Trophoblast cell (in vitro differentiated cells and primary cell): ENCODE data around the gene RNF19B.

ENCODE experiments used
- DNase-seq, 2 donors: peaks; one replicate each; pipeline ENCODE4 v3.0.0-alpha.2; 2016
- H2AFZ ChIP-seq: 2 replicates; pipeline ENCODE4 v1.6.1; 2013; ENCODE audit warnings: low read length, moderate library complexity, mild to moderate bottlenecking; ENCODE audit not compliant: insufficient read depth, poor library complexity
- H2AK5ac ChIP-seq: 2 replicates; pipeline ENCODE4 v1.6.1; 2013; ENCODE audit warnings: mild to moderate bottlenecking, low read length
- H2BK120ac ChIP-seq: 2 replicates; pipeline ENCODE4 v1.6.1; 2013; ENCODE audit warnings: low read length, mild to moderate bottlenecking, moderate library complexity; ENCODE audit not compliant: insufficient read depth, poor library complexity
- H2BK12ac ChIP-seq: 2 replicates; pipeline ENCODE4 v1.6.1; 2013; ENCODE audit warnings: mild to moderate bottlenecking, low read length, moderate library complexity
- H2BK5ac ChIP-seq: 2 replicates; pipeline ENCODE4 v1.6.1; 2013; ENCODE audit warnings: low read length, low read depth, moderate library complexity, mild to moderate bottlenecking; ENCODE audit not compliant: poor library complexity
- H3K14ac ChIP-seq: 2 replicates; pipeline ENCODE4 v1.6.1; 2013; ENCODE audit warnings: mild to moderate bottlenecking, low read length
- H3K18ac ChIP-seq: 2 replicates; pipeline ENCODE4 v1.6.1; 2013; ENCODE audit warnings: mild to moderate bottlenecking, low read length
- H3K23ac ChIP-seq: 2 replicates; pipeline ENCODE4 v1.6.1; 2013; ENCODE audit warnings: low read length
- H3K27ac ChIP-seq: 2 replicates; pipeline ENCODE4 v1.5.1; 2013; ENCODE audit warnings: low read depth, mild to moderate bottlenecking, inconsistent platforms, low read length, moderate library complexity
- H3K27me3 ChIP-seq: 2 replicates; pipeline ENCODE4 v1.6.1; 2013; ENCODE audit warnings: inconsistent platforms, mild to moderate bottlenecking, low read length, moderate library complexity; ENCODE audit not compliant: insufficient read depth
- H3K36me3 ChIP-seq, 2 experiments: 1 replicate in 1 of 2; 2 replicates in 1 of 2; pipeline ENCODE4 v1.6.1; 2013; ENCODE audit warnings: low read length in 2 of 2, mild to moderate bottlenecking in 2 of 2, moderate library complexity in 1 of 2; ENCODE audit not compliant: insufficient read depth in 2 of 2, control insufficient read depth in 1 of 2
- H3K4ac ChIP-seq: 2 replicates; pipeline ENCODE4 v1.6.1; 2013; ENCODE audit warnings: low read depth, mild to moderate bottlenecking, low read length, moderate library complexity
- H3K4me1 ChIP-seq, 2 experiments: 1 replicate in 1 of 2; 2 replicates in 1 of 2; pipeline ENCODE4 v1.6.1; 2013; ENCODE audit warnings: low read length in 2 of 2, mild to moderate bottlenecking in 2 of 2, moderate library complexity in 1 of 2; ENCODE audit not compliant: insufficient read depth in 2 of 2, control insufficient read depth in 1 of 2
- H3K4me2 ChIP-seq: 2 replicates; pipeline ENCODE4 v1.6.1; 2013; ENCODE audit warnings: inconsistent platforms, mild to moderate bottlenecking, low read length, moderate library complexity
- H3K4me3 ChIP-seq: 2 replicates; pipeline ENCODE4 v1.5.1; 2013; ENCODE audit warnings: mild to moderate bottlenecking, low read depth, low read length, inconsistent platforms
- H3K79me1 ChIP-seq: one replicate; pipeline ENCODE4 v1.6.1; 2013; ENCODE audit warnings: low read length
- H3K79me2 ChIP-seq: 2 replicates; pipeline ENCODE4 v1.6.1; 2013; ENCODE audit warnings: low read length, mild to moderate bottlenecking; ENCODE audit not compliant: control insufficient read depth, insufficient read depth, poor library complexity
- H3K9ac ChIP-seq: 2 replicates; pipeline ENCODE4 v1.6.1; 2013; ENCODE audit warnings: mild to moderate bottlenecking, low read length
- H3K9me3 ChIP-seq: 2 replicates; pipeline ENCODE4 v1.6.1; 2013; ENCODE audit warnings: low read depth, mild to moderate bottlenecking, control low read depth, inconsistent platforms, low read length; ENCODE audit not compliant: insufficient read depth
- H4K12ac ChIP-seq: 2 replicates; pipeline ENCODE4 v1.6.1; 2013; ENCODE audit warnings: low read depth, mild to moderate bottlenecking, low read length, moderate library complexity
- H4K8ac ChIP-seq: 2 replicates; pipeline ENCODE4 v1.6.1; 2013; ENCODE audit warnings: low read depth, mild to moderate bottlenecking, low read length, moderate library complexity
- H4K91ac ChIP-seq: one replicate; pipeline ENCODE4 v1.6.1; 2013; ENCODE audit warnings: low read depth, mild to moderate bottlenecking, low read length, moderate library complexity
- WGBS: extraction: QIAGEN DNeasy Blood & Tissue Kit; methylation state at CpG from one replicate; pipeline ENCODE4 v1.1.7; 2013; ENCODE audit warnings: missing lambda C conversion rate; ENCODE audit not compliant: insufficient read length, insufficient coverage; ENCODE audit errors: extremely low coverage; 5-methylcytosine and 5-hydroxymethylcytosine counted together

RNF19B gene

GRCh38 chr1:32893198-32894018 is 71.2 kb downstream of the RNF19B start:
- H3K4me2 ChIP-seq, result peak overlapping the region; percentile 72
- H4K91ac ChIP-seq, result peak overlapping the region; percentile 38
- H2AK5ac ChIP-seq, result peak overlapping the region; percentile 20
- no peak overlapping the region for H3K27ac ChIP-seq
- peak overlapping the region; percentile 41 for H3K4me3 ChIP-seq
- peaks cover 27 to 28% of the 10 kb centered on the region in 2 experiments for H3K36me3 ChIP-seq
- H2AFZ ChIP-seq, result peak overlapping the region; percentile 66
- peak overlapping the region; percentile 35 for H2BK120ac ChIP-seq
- peaks cover 9% of the 10 kb centered on the region for H3K79me1 ChIP-seq
- H3K4me1 ChIP-seq, result peaks cover 23 to 31% of the 10 kb centered on the region in 2 experiments
- H3K4ac ChIP-seq, result no peak overlapping the region
- no peak overlapping the region for H3K18ac ChIP-seq
- peak overlapping the region; percentile 52 for H4K8ac ChIP-seq
- H3K9me3 ChIP-seq, result peaks cover 3% of the 10 kb centered on the region
- H2BK5ac ChIP-seq, result peak overlapping the region; percentile 2
- no peak overlapping the region for H4K12ac ChIP-seq
- peak overlapping the region; percentile 31 for H3K9ac ChIP-seq
- H3K27me3 ChIP-seq, result no peaks in the 10 kb centered on the region
- DNase-seq, result peak in 1 of 2 donors; percentile 24
- H2BK12ac ChIP-seq, result no peak overlapping the region
- no peak overlapping the region for H3K23ac ChIP-seq
- no CpG with 5 or more reads among the region's 58 CpGs for WGBS
- H3K14ac ChIP-seq, result peak overlapping the region; percentile 57
- H3K79me2 ChIP-seq, result no peaks in the 10 kb centered on the region

GRCh38 chr1:32892368-32893197 is 72.0 kb downstream of the RNF19B start:
- peak overlapping the region; percentile 41 for H3K4me3 ChIP-seq
- peak in 1 of 2 donors; percentile 37 for DNase-seq
- peak overlapping the region; percentile 20 for H2AK5ac ChIP-seq
- peak overlapping the region; percentile 35 for H2BK120ac ChIP-seq
- H3K79me1 ChIP-seq, result peaks cover 9% of the 10 kb centered on the region
- H4K8ac ChIP-seq, result peak overlapping the region; percentile 52
- H3K4ac ChIP-seq, result no peak overlapping the region
- H3K4me1 ChIP-seq, result peaks cover 16 to 23% of the 10 kb centered on the region in 2 experiments
- no peak overlapping the region for H3K9ac ChIP-seq
- peaks cover 23 to 25% of the 10 kb centered on the region in 2 experiments for H3K36me3 ChIP-seq
- peak overlapping the region; percentile 66 for H2AFZ ChIP-seq
- no peaks in the 10 kb centered on the region for H3K79me2 ChIP-seq
- no peak overlapping the region for H2BK5ac ChIP-seq
- no peak overlapping the region for H3K23ac ChIP-seq
- no peaks in the 10 kb centered on the region for H3K27me3 ChIP-seq
- peak overlapping the region; percentile 72 for H3K4me2 ChIP-seq
- H3K14ac ChIP-seq, result peak overlapping the region; percentile 57
- no peak overlapping the region for H2BK12ac ChIP-seq
- H4K91ac ChIP-seq, result peak overlapping the region; percentile 38
- no peak overlapping the region for H3K27ac ChIP-seq
- H3K18ac ChIP-seq, result no peak overlapping the region
- peaks cover 2% of the 10 kb centered on the region for H3K9me3 ChIP-seq
- no peak overlapping the region for H4K12ac ChIP-seq
- WGBS, result no CpG with 5 or more reads among the region's 49 CpGs

- peaks cover 20 to 21% of the 10 kb centered on the region in 2 experiments for H3K36me3 ChIP-seq
- no peak overlapping the region for H2AK5ac ChIP-seq
- no peak overlapping the region for H3K23ac ChIP-seq
- no peaks in the 10 kb centered on the region for H3K79me2 ChIP-seq
- H2BK12ac ChIP-seq, result no peak overlapping the region
- H3K79me1 ChIP-seq, result peaks cover 9% of the 10 kb centered on the region
- no peak overlapping the region for H4K8ac ChIP-seq
- no peaks in the 10 kb centered on the region for H3K27me3 ChIP-seq
- no peak overlapping the region for H2BK5ac ChIP-seq
- H3K4me2 ChIP-seq, result no peak overlapping the region
- no peak for DNase-seq
- H3K4me3 ChIP-seq, result no peak overlapping the region
- H4K12ac ChIP-seq, result no peak overlapping the region
- H4K91ac ChIP-seq, result no peak overlapping the region
- H2BK120ac ChIP-seq, result no peak overlapping the region
- H3K4ac ChIP-seq, result no peak overlapping the region
- H3K4me1 ChIP-seq, result peaks cover 7 to 14% of the 10 kb centered on the region in 2 experiments
- H3K14ac ChIP-seq, result no peak overlapping the region
- peaks cover 2% of the 10 kb centered on the region for H3K9me3 ChIP-seq
- H3K18ac ChIP-seq, result no peak overlapping the region
- WGBS, result no CpG with 5 or more reads among the region's 3 CpGs
- no peak overlapping the region for H3K9ac ChIP-seq
- H2AFZ ChIP-seq, result no peak overlapping the region
- H3K27ac ChIP-seq, result no peak overlapping the region
Observed at GRCh38 chr1:32891630-32892029, 73.0 kb downstream of the RNF19B start.

GRCh38 chr1:32891241-32891570 is 73.4 kb downstream of the RNF19B start:
- Histone ChIP-seq H2BK12ac (no peak overlapping the region), H3K14ac (no peak overlapping the region)

More at GRCh38 chr1:32891241-32891570, 73.4 kb downstream of the RNF19B start:
- H3K4me2 ChIP-seq, result no peak overlapping the region
- no peak overlapping the region for H3K18ac ChIP-seq
- H2BK5ac ChIP-seq, result no peak overlapping the region
- no peak overlapping the region for H4K8ac ChIP-seq
- H2BK120ac ChIP-seq, result no peak overlapping the region
- H3K4me3 ChIP-seq, result no peak overlapping the region
- no CpG with 5 or more reads among the region's 1 CpG for WGBS
- peaks cover 4 to 10% of the 10 kb centered on the region in 2 experiments for H3K4me1 ChIP-seq
- no peak for DNase-seq
- no peak overlapping the region for H4K91ac ChIP-seq
- H3K27me3 ChIP-seq, result no peaks in the 10 kb centered on the region
- no peaks in the 10 kb centered on the region for H3K79me2 ChIP-seq
- peaks cover 9% of the 10 kb centered on the region for H3K79me1 ChIP-seq
- no peak overlapping the region for H3K23ac ChIP-seq
- H3K9ac ChIP-seq, result no peak overlapping the region
- H3K4ac ChIP-seq, result no peak overlapping the region
- H3K36me3 ChIP-seq, result peaks cover 16 to 17% of the 10 kb centered on the region in 2 experiments
- no peak overlapping the region for H2AK5ac ChIP-seq
- no peak overlapping the region for H3K27ac ChIP-seq
- peaks cover 2% of the 10 kb centered on the region for H3K9me3 ChIP-seq
- no peak overlapping the region for H4K12ac ChIP-seq
- no peak overlapping the region for H2AFZ ChIP-seq
